Stimulated activated CD4-positive, alpha-beta T cell treated with anti-CD3 and anti-CD28 coated beads, Interleukin-1b, Interleukin-23, amount 100 ng/mL, for 4 hours (primary cell): ENCODE results near the gene HSF5.
A peak's percentile ranks its signal among the peaks of the same experiment; 100 is the strongest.

Source experiments
- DNase-seq, 2 donors: peaks; one replicate each; pipeline ENCODE4 v3.0.0-alpha.2; 2020; ENCODE audit warnings: low read depth in 2 of 2

HSF5 gene

DNA sequence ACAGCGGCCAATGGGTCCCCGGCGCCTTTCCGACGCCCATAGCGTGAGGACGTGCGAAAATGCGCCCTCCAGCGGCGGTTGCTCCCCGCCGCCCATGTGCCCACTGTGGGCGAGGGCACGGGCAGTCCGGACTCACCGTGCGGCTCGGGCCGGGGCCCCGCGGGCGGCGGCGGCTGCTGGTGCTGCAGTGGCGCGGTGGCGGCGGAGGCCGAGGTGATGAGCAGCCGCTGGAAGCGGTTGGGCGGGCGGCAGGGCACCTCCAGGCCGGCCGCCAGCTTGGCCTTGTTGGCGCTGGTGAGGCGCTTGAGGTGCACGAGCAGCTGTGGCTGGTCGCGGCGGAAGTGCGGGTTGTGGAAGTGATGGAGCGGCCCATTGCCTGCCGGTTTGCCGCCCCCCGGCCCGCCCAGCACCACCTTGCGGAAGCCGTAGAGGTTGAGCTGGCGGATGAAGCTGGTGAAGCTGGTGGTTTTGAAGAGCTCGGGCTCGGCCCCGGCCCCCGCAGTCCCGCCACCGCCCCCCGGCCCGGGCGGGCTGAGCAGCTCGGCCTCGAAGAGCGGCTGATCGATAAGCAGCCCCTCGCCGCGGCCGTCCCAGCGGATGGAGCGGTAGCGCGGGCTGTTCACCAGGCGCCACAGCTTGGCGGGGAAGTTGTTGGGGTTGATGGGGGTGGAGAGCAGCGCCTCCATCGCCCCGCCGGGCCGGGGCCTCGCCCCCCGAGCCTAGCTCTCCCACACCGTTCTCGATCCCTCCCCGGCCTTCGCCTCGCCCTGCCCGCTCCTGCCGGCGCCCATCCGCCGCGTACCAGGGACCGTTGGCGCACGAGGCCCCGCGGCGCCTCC, at the start of gene HSF5:
Gene HSF5, minus strand, starts transcription at position 820 of the 839 bp plus-strand sequence. Its CDS starts 134 bp downstream, at position 686.
- peak; percentile 56 to 65 for DNase-seq

DNA sequence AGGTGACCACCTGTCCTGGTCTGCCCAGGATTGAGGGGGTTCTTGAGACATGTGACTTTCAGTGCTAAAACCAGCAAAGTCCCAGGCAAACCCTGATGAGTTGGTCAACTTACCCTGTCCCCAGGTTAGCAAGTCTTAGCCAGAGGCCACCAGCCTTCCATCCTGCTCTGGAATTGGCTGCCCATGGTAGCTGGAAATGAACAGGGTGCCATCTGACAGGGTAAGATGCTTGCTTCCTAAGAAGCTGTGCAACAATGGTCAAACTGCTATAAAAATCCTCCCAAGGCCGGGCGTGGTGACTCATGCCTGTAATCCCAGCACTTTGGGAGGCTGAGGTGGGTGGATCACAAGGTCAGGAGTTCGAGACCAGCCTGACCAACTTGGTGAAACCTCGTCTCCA, 49.1 kb upstream of the HSF5 start:
- DNase-seq, result no peak

- no peak for DNase-seq
These were observed 48.3 kb upstream of the HSF5 start for GRCh38 chr17:58536542-58536941.

DNA sequence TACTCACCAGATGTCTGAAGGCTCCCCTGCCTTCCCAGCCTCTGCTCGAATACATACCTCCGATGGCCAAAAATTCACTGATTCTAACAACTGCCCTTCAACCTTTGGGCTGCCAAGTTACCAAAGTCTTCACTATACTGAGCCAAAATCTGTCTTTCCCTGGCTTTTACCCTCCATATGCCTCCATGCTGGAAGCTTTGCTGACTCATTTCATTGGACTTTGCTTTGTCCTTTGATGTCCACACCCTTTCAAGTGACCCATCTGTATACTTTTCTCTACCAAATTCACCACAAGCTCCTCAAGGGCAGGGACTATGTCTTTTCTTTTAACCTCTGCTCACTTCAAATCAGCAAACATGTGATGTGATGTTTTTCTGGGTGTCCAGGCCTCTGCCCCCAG, 47.2 kb upstream of the HSF5 start:
- no peak for DNase-seq

DNA sequence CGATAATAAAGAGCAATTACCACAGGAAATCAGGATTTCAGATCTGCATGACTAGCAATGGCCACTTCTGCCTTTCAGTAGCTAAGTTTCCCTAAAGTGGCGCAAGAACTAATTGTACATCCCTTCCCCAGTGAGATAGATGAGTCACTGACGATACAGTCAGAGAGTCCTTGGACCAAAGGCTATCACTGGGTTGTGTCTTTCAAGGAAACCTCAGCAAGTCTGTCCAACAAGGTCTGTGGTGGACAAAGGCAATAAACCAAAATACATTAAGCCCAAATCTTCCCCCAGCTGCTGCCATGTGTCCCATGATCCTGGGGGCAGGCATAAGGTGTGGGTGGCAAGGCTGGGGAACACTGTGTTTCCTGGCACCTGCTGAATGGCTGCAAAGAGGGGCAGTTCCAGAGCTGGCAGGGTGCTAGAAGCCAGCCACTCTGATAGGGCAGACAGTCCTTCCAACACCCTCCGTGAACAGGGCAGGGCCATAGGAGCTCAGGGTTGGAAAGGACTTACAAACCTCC, 46.8 kb upstream of the HSF5 start:
- no peak for DNase-seq

- DNase-seq, result no peak
These were observed 46.1 kb upstream of the HSF5 start for GRCh38 chr17:58534331-58534730.

DNA sequence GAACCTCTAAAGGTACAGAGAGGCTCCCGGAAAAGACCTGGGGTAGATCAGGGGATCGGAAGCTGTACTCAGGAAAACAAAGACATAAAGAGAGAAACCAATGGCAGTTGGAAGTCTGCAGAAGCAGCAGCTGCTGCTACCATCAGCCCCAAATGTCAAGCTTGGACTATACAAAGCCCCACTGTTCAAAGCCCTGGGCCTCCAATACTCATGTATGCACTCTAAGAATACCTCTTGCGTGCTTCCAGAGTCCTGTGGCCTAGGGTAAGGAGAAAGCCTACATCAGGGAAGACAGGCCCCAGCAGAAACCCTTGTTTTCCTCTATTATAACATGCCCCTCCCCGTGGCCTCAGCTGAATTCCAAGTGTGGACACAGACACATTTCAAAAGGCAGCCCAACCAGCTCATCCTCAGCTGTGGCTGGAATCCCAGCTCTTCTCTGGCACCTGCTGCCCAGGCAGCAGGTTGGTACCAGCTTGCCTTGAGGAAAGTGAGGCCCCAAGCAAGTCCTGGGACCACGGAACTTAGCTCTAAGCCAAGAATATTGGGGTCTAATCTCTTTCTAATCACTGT, 45.5 kb upstream of the HSF5 start:
- no peak for DNase-seq

DNA sequence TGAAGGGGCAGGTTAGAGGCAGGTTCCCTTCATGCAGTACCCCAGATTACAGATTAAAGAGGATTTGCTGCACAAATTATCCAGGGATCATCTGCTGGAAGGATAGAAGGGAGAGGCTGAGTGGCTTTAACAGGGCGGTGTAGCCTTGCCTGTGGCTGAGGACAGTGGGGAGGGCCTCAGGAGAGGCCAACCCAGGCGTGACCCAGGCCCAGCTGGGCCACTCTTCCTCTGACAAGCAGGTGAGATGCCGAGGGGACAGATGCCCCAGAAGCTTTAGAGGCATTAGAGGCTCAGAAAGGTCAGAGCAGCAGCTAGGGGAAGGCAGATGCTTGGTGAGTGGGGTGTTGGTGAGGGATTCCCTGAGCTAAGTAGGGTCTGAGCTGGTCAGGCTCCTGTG, 44.3 kb upstream of the HSF5 start:
- no peak for DNase-seq

DNA sequence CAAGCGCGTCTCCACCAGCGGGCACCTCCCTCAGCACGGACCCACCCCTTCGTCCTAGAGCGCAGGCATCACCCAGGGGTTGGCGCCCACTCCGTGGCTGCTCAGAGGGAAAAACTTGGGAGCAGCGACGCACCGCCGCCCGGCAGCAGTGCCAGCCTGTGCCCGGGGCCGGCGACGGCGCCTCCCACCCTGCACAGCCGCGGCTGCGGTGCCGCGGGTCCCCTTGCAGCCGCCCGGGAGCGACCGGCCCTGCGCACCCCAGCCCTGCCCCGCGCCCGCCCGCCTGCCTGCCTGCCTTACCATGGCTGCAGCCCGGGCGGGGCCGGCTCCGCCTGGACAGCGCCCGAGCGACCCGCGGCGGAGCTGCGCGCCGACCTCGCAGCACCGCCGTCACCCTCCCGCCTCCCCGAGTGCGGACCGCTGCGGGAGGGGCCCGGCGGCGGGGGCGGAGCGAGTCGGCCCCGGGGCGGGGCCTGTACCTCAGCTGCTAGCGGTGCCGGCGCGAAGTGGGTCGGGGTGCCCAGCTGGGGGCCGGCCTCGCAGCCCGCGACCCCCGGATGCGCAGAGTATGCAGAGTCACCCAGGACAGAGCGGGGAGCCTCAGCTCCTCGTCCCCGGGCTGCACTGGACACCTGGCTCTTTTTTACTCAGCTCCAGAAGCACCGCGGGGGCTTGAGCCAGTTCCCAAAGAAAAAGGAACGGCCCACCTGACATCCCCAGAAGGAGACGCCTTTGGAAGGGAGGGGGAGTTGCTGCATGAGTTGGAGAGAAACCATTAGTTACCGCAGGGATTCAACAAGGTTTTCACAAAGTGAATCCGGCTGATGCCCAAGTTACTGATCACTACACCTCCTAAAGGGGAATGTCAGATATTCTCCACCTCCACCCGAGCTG, 43.7 kb upstream of the HSF5 start:
- DNase-seq, result peak; percentile 47 to 64

GRCh38 chr17:58531122-58531521, 42.9 kb upstream of the HSF5 start:
- DNase-seq, result no peak

GRCh38 chr17:58530655-58531054, 42.4 kb upstream of the HSF5 start:
- no peak for DNase-seq

- DNase-seq, result no peak
These were observed 41.1 kb upstream of the HSF5 start for GRCh38 chr17:58529275-58529674.

GRCh38 chr17:58528443-58528842, 40.2 kb upstream of the HSF5 start:
- no peak for DNase-seq

GRCh38 chr17:58527949-58528348, 39.7 kb upstream of the HSF5 start:
- DNase-seq, result no peak

GRCh38 chr17:58527306-58527705, 39.1 kb upstream of the HSF5 start:
- no peak for DNase-seq

- DNase-seq, result no peak
These were observed 37.0 kb upstream of the HSF5 start for GRCh38 chr17:58525239-58525638.

DNA sequence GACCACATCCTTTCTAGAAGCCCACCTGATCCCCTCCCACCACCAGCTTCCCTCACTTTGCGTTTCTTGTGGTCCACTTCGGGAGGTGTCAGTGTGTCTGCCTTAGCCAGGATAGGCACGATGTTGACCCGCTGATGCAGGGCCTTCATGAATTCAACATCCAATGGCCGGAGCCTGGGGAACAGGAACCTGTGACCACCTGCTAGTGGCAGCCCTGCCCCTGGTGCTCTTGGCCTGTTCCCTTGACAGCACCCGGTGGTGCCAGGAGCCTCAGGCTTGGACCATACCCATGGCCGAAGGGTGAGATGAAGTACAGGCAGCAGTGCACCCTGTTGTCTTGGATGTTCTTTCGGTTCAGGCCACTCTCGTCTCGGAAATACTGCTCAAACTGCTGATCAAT, 33.5 kb upstream of the HSF5 start:
- no peak for DNase-seq

DNA sequence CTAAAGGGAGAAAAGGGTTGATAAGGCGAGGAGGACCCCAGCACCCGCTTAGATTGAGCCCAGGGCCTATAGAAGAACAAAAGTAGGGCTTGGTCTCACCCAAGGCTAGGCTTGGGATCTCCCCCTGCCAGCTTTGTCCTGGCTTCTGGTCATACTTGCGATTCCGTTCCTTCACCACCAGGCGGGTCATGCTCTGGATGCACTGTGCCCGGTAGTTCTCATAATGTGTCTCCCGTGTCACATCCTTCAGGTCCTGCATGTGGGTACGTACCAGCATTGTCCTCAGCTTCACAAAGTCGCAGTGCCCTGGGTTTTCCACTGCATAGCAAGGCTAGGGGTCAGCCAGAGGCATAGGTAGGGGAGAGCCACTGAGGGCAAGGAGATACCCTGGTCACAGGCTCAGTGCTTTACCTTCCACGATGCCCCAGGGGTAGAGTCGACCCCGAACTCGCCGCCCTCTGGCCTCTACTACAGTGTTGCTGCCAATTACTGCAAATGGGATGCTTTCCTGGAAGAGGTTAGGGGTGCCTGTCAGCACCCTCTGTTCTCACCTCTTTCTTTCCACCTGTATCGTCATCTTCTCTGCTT, 32.7 kb upstream of the HSF5 start:
- DNase-seq, result no peak

GRCh38 chr17:58517928-58518609, 29.9 kb upstream of the HSF5 start:
- peak; percentile 96 to 98 for DNase-seq

DNA sequence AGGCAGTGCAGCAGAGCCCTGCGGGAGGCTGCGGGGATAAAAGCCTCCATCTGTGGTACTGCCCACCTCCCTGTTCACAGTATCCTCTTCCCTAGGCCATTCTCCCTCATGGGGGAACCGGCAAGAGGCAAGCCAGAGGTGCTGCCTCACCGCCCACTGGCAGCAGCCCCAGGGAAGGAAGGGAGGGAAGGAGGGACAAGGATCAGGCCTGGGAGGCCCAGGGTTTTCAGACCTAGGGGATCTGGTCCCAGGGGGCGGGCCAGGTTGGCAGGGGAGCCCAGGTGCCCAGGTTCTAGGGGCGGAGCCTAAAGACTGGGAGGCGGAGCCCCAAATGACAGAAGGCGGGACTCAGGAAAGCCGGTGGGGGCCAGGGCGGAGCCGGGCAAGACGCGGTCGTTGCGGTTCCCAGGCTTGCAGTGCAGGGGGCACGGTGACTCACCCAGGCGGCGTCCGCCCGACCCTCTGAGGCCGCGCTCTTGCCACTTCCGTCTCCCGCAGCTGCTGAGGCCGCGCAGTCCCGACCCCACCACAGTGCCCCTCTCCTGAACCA, 29.2 kb upstream of the HSF5 start:
- DNase-seq, result no peak
